Heart right ventricle (tissue), 16 donors: ENCODE data around the gene AKR1C4. TPM values are rescaled to one million over a fixed set of nuclear protein-coding genes. Genes with fewer than 3 reads are reported as not detected.

Source experiments
- ATAC-seq, 8 donors: fragments of 200-7000 bp; cut with Tn5 transposase; one replicate each; pipeline ENCODE4 v1.9.1; 2020; ENCODE audit warnings: mild to moderate bottlenecking in 8 of 8, moderate library complexity in 8 of 8, moderate number of reproducible peaks in 1 of 8
- DNase-seq, 2 donors: peaks; one replicate each; pipeline ENCODE4 v3.0.0-alpha.2; 2020
- H3K27ac ChIP-seq, 10 donors: fragments of 200-600 bp; sonication (generic) in 2 of 10; one replicate each; pipeline versions ENCODE4 v1.5.0 to v1.8.0; 2020 to 2022; ENCODE audit warnings: mild to moderate bottlenecking in 3 of 10
- H3K27me3 ChIP-seq, 7 donors: fragments of 200-600 bp; one replicate each; pipeline ENCODE4 v1.8.0; 2021 to 2022; ENCODE audit warnings: mild to moderate bottlenecking in 2 of 7
- H3K36me3 ChIP-seq, 9 donors: fragments of 200-600 bp; sonication (generic) in 1 of 9; one replicate each; pipeline versions ENCODE4 v1.5.0 to v1.8.0; 2020 to 2022; ENCODE audit warnings: mild to moderate bottlenecking in 2 of 9
- H3K4me1 ChIP-seq, 9 donors: fragments of 200-600 bp; sonication (generic) in 1 of 9; one replicate each; pipeline versions ENCODE4 v1.5.0 to v1.8.0; 2020 to 2022; ENCODE audit warnings: mild to moderate bottlenecking in 4 of 9
- H3K4me3 ChIP-seq, 10 donors: fragments of 200-600 bp; sonication (generic) in 2 of 10; one replicate each; pipeline versions ENCODE4 v1.5.0 to v1.8.0; 2020 to 2022; ENCODE audit warnings: mild to moderate bottlenecking in 7 of 10, moderate library complexity in 2 of 10
- H3K9me3 ChIP-seq, 11 donors: fragments of 200-600 bp in 10 of 11; sonication (generic) in 2 of 11; one replicate each; pipeline versions ENCODE4 v1.5.0 to v1.8.0; 2013 to 2022; ENCODE audit warnings: mild to moderate bottlenecking in 2 of 11, control low read depth in 1 of 11, moderate library complexity in 1 of 11
- WGBS, 2 donors: extraction: QIAGEN DNeasy Blood & Tissue Kit; methylation state at CpG; one replicate each; pipeline ENCODE4 v1.1.7; 2013; ENCODE audit warnings: inconsistent platforms in 1 of 2; 5-methylcytosine and 5-hydroxymethylcytosine counted together
- intact Hi-C, 10 donors: fragments of 100-400 bp; cut with DNase I; formaldehyde crosslinking; loops; one replicate each; pipeline versions ENCODE4 v1.11.1 to v1.14.2; 2022
- long read RNA-seq, 3 donors: library from polyadenylated mRNA; unstranded; transcript quantifications; one replicate each; pipeline ENCODE4 v2.0.0, GENCODE V29; 2020 to 2021
- polyA plus RNA-seq, 2 donors: library from polyadenylated mRNA; stranded (reverse); fragments of 200-250 nt; gene quantifications; one replicate each; pipeline ENCODE4 v1.2.3, GENCODE V29; 2013
- total RNA-seq, 10 donors: library from RNA; stranded (reverse); fragmentation: NEBNext Ultra II Directional in 3 of 10; extraction: Animal tissue kit (Norgen Biotek cat#: 25700) in 3 of 10; gene quantifications; one replicate each; pipeline versions ENCODE4 v1.2.1 to v1.2.4, GENCODE V29; 2021 to 2023
- TF ChIP-seq, protein P1 (sequence below), 9 donors: fragments of 200-600 bp; sonication (generic) in 2 of 9; IDR thresholded peaks; one replicate each; pipeline versions ENCODE4 v1.5.0 to v1.8.0; 2021 to 2022; ENCODE audit warnings: antibody characterized with exemption in 9 of 9, mild to moderate bottlenecking in 5 of 9, moderate library complexity in 1 of 9
- donor health status: Arrhythmogenic right ventricular cardiomyopathy.
- donor health status: ischemic (EF 13 %, LVEDD 7.1; RV severe dilation, severe dysfunction).
- donor health status: healthy with polysubstance abuse.
- donor health status: DM: no; HTN: yes; CAD: no.
- donor health status: DM: no; HTN: no; CAD: no.
- donor health status: ischemic (EF 25% LVEDD 6.9; RV normal size, moderate dysfunction).
- donor health status: ischemic (EF 25% LVEDD 5.7; RV mildly dilated, moderate dysfunction).
- donor health status: healthy.
- donor health status: DM: yes; HTN: yes; CAD: no.
- donor health status: Ischemic cardiomyopathy.
- donor health status: ischemic (EF 35%, LVEDD 5.7; RV mildly dilated, moderate dysfunction).
- donor health status: nonischemic (EF 11% LVEDD 7.7; RV severe dilation, severe dysfunction).
- donor health status: DM: yes; HTN: yes; CAD: no.
- donor health status: PGD.
- donor health status: ischemic (EF 29% LVEDD 5.4; RV normal size, mild dysfunction).
- donor health status: nonischemic (EF 23%, LVEDD 6.1; RV moderate dilation, normal function).

The AKR1C4 gene
- not detected for total RNA-seq
- not detected for polyA plus RNA-seq
- long read RNA-seq, donor 1 = 0 reads
- long read RNA-seq, donor 2 = 0 reads
- long read RNA-seq, donor 3 = 0 reads

DNA sequence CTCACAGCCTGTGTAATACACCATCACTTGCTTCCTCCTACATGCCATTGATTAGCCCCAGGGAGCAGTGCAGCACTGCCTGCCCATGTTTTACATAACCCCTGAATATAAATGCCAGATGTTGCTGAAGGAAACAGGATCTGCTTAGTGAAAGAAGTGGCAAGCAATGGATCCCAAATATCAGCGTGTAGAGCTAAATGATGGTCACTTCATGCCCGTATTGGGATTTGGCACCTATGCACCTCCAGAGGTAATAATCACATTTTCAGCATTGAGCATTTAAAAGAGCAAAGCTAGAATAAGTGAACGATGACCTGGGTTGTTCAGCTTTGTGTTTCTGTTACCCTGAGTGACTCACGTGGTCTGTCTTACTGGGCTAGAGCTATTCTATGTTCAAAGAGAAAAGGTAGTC, at the start of gene AKR1C4:
AKR1C4 (plus strand) TSS at position 136 of the 412 bp plus-strand sequence; CDS start at position 167, 31 bp downstream.
- Histone ChIP-seq H3K27ac (no peak within 1 kb of the TSS), H3K4me1 (no peaks in the 10 kb centered on the region), H3K4me3 (no peak within 1 kb of the TSS), H3K27me3 (no peaks in the 10 kb centered on the region), H3K36me3 (no peaks in the 10 kb centered on the region), H3K9me3 (peaks cover 0 to 8% (median under 1%) of the 10 kb centered on the region in 11 donors)
- intact Hi-C loops = no loop called here
- DNase-seq (no peak), ATAC-seq (no peak)
- 75 to 80% methylated on average over 4 of the region's 4 CpGs for WGBS, 2 donors
- TF ChIP-seq, protein P1, sequence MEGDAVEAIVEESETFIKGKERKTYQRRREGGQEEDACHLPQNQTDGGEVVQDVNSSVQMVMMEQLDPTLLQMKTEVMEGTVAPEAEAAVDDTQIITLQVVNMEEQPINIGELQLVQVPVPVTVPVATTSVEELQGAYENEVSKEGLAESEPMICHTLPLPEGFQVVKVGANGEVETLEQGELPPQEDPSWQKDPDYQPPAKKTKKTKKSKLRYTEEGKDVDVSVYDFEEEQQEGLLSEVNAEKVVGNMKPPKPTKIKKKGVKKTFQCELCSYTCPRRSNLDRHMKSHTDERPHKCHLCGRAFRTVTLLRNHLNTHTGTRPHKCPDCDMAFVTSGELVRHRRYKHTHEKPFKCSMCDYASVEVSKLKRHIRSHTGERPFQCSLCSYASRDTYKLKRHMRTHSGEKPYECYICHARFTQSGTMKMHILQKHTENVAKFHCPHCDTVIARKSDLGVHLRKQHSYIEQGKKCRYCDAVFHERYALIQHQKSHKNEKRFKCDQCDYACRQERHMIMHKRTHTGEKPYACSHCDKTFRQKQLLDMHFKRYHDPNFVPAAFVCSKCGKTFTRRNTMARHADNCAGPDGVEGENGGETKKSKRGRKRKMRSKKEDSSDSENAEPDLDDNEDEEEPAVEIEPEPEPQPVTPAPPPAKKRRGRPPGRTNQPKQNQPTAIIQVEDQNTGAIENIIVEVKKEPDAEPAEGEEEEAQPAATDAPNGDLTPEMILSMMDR (IDR thresholded peaks at IDR 0.05) = no peak

DNA sequence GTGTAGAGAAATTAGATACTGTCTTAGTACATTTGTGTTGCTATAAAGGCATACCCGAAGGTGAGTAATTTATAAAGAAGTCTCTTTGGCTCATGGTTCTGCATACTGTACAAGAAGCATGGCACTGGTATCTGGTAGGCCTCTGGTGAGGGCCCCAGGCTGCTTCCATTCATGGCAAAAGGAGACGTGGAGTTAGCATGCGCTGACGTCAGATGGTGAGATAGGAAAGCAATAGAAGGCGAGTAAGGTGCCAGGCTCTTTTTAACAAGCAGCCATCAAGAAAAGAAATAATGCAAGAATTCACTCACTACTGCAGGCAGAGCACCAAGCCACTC, 49.8 kb upstream of the AKR1C4 start:
- no peak for ATAC-seq
- WGBS, 2 donors = 79 to 87% methylated on average over 5 of the region's 5 CpGs

DNA sequence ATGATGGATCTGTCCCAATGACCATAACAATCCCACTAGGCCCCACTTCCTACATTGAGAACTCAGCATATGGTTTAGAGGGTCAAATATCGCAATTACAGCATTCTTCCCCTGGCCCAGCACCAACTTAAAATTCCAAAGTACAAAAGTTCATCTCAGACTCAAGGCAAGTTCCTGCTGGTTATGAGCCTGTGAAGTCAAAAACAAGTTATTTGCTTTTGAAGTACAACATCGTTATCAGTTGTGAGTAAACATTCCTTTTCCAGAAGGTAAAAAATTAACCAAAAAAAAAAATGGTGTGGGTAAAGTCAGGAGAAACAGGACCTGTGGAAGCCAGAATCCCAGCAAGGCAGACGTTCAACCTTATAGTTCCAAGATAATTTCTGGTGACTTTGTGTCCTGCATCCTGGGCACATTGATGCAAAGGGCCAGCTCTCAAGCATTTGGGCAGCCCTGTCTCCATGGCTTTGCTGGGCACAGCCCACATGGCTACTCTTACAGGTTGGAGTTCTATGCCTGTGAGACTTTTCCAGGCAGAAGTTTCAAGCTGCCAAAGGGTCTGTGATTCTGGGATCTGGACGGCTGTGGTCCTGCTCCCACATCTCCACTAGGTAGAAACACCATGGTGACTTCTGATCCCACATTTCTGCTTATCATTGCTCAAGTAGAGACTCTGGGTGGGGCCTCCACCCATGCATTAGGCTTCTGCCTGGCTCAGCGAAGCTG, 49.2 kb upstream of the AKR1C4 start:
- no peaks in the 10 kb centered on the region for H3K4me1 ChIP-seq
- no peak overlapping the region for H3K27ac ChIP-seq
- ATAC-seq (no peak), DNase-seq (no peak)
- intact Hi-C loops = no loop called here
- no peaks in the 10 kb centered on the region for H3K27me3 ChIP-seq
- TF ChIP-seq, protein P1 (IDR thresholded peaks at IDR 0.05) = no peak
- H3K4me3 ChIP-seq = no peak overlapping the region
- H3K9me3 ChIP-seq = peaks cover 0 to 20% (median 0%) of the 10 kb centered on the region in 11 donors
- no peaks in the 10 kb centered on the region for H3K36me3 ChIP-seq
- 74% methylated on average over 5 of the region's 5 CpGs for WGBS, 2 donors

More for the DNA sequence above, 49.8 kb upstream of the AKR1C4 start:
- Histone ChIP-seq H3K36me3 (no peaks in the 10 kb centered on the region), H3K4me3 (no peak overlapping the region), H3K27me3 (no peaks in the 10 kb centered on the region), H3K27ac (no peak overlapping the region), H3K9me3 (peaks cover 0 to 20% (median 0%) of the 10 kb centered on the region in 11 donors), H3K4me1 (no peaks in the 10 kb centered on the region)
- no peak for DNase-seq
- intact Hi-C loops = no loop called here
- TF ChIP-seq, protein P1 (IDR thresholded peaks at IDR 0.05) = no peak

DNA sequence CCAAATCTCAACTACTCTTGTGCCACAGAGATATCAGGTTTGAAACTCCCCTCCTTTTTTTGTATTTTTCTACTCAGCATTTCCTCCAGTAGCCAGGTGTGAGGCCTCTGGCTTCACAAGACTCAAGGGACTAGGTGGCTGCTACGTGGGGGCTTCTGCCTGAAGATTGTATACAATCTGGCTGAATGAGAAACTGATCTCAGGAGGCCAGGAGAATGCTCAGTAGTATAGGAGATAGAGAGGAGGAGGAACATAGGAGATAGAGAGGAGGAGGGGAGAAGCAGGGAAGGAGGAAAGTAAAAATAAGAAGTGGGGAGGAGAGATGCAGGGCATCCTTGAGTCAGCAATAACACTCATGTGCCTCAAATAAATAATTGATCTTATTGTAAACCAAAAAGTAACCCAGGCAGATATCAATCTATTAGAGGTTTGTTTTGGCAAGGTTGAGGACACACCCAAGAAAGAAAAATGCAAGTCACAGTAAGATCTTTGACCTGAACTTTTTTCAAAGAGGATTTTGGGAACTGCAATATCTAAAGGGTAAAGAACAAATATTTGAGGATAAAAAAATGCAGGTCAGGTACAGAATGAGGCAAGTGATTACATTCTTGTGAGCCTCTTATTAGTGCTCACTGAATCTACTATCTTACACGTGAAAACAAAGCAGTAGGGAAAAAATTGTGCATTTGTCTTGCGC, 48.5 kb upstream of the AKR1C4 start:
- 49 to 52% methylated on average over 3 of the region's 3 CpGs for WGBS, 2 donors
- Histone ChIP-seq H3K36me3 (no peaks in the 10 kb centered on the region), H3K4me1 (no peaks in the 10 kb centered on the region), H3K4me3 (no peak overlapping the region), H3K27ac (no peak overlapping the region), H3K9me3 (peaks cover 0 to 20% (median 0%) of the 10 kb centered on the region in 11 donors), H3K27me3 (no peaks in the 10 kb centered on the region)
- DNase-seq (no peak), ATAC-seq (no peak)
- TF ChIP-seq, protein P1 (IDR thresholded peaks at IDR 0.05) = no peak
- intact Hi-C loops = no loop called here
